HepG2 (cell line): ENCODE measurements around the gene CACNA2D3. TPM values are rescaled to one million over a fixed set of nuclear protein-coding genes. Genes with fewer than 3 reads are reported as not detected.

Source experiments
- ATAC-seq: fragments of 200-7000 bp; cut with Tn5 transposase; 3 replicates; pipeline ENCODE4 v1.9.1; 2020; ENCODE audit warnings: mild to moderate bottlenecking, moderate library complexity
- BruUV-seq: library from RNA; stranded (reverse); fragments of 400-500 nt; replicated peaks from 2 replicates; lab custom pipeline; 2021; lab: Mats Ljungman, UMichigan
- CTCF ChIA-PET: fragments of 300-600 bp; formaldehyde crosslinking; extraction: SDS; loops from one replicate; lab custom pipeline; 2021; ENCODE audit warnings: low total read pairs, inconsistent platforms, low intra/inter-chr PET ratio; lab: Yijun Ruan, JAX
- POLR2A ChIA-PET: fragments of 350-600 bp; sonication (Branson Sonifier 250); formaldehyde crosslinking; loops from one replicate; lab custom pipeline; 2020; ENCODE audit warnings: antibody characterized with exemption, inconsistent platforms; lab: Yijun Ruan, JAX
- DNase-seq: peaks from one replicate; pipeline ENCODE4 v3.0.0-alpha.2; 2015; ENCODE audit warnings: low spot score
- FAIRE-seq: peaks from 3 replicates; lab custom pipeline; 2011; peaks lifted over from hg19 to GRCh38; lab: Jason Lieb, UNC
- H2AFZ ChIP-seq: one replicate; pipeline ENCODE4 v1.6.1; 2011; ENCODE audit warnings: low read length, inconsistent platforms
- H3K27ac ChIP-seq: fragments of 300-600 bp; 3 replicates; pipeline ENCODE4 v1.8.0; 2011; ENCODE audit warnings: mixed run types, mild to moderate bottlenecking, mixed read lengths, low read length, inconsistent platforms; ENCODE audit not compliant: insufficient read depth; ENCODE audit errors: extremely low read length
- H3K27me3 ChIP-seq, 2 experiments: fragments of 200-600 bp in 1 of 2; 2 replicates in 1 of 2; 3 replicates in 1 of 2; pipeline versions ENCODE4 v1.6.0 to v1.8.0; 2011; ENCODE audit warnings: low read length in 2 of 2, mild to moderate bottlenecking in 2 of 2, moderate library complexity in 2 of 2, inconsistent platforms in 1 of 2; ENCODE audit not compliant: insufficient read depth in 2 of 2, control insufficient read depth in 1 of 2
- H3K36me3 ChIP-seq, 2 experiments: fragments of 200-600 bp in 1 of 2; replicated peaks in 1 of 2; 2 replicates in 1 of 2; 3 replicates in 1 of 2; pipeline versions ENCODE4 v1.5.1 to v1.8.0; 2011; ENCODE audit warnings: low read length in 2 of 2, inconsistent platforms in 1 of 2; ENCODE audit not compliant: insufficient read depth in 2 of 2, control insufficient read depth in 1 of 2
- H3K4me1 ChIP-seq: 2 replicates; pipeline ENCODE4 v1.5.1; 2012; ENCODE audit warnings: low read length, inconsistent platforms; ENCODE audit not compliant: insufficient read depth
- H3K4me2 ChIP-seq: 2 replicates; pipeline ENCODE4 v1.6.0; 2011; ENCODE audit warnings: low read depth, low read length, inconsistent platforms
- H3K4me3 ChIP-seq, 3 experiments: fragments of 200-600 bp in 1 of 3; sonication (generic), shearing (Covaris generic) in 1 of 3; replicated peaks in 1 of 3; 2 replicates each; pipeline ENCODE4 v1.5.1; 2011 to 2016; ENCODE audit warnings: low read length in 3 of 3, inconsistent platforms in 2 of 3, low read depth in 2 of 3, mild to moderate bottlenecking in 2 of 3, control low read depth in 1 of 3, mixed read lengths in 1 of 3; ENCODE audit not compliant: insufficient read depth in 1 of 3
- H3K79me2 ChIP-seq: one replicate; pipeline ENCODE4 v1.6.1; 2011; ENCODE audit warnings: low read length, inconsistent platforms; ENCODE audit not compliant: insufficient read depth
- H3K9ac ChIP-seq: 2 replicates; pipeline ENCODE4 v1.6.0; 2011; ENCODE audit warnings: mild to moderate bottlenecking, low read depth, low read length, inconsistent platforms; ENCODE audit not compliant: insufficient read depth
- H3K9me3 ChIP-seq: 2 replicates; pipeline ENCODE4 v1.5.1; 2012; ENCODE audit warnings: mild to moderate bottlenecking, low read length
- H4K20me1 ChIP-seq: 2 replicates; pipeline ENCODE4 v1.6.0; 2011; ENCODE audit warnings: inconsistent platforms, mild to moderate bottlenecking, low read length, moderate library complexity; ENCODE audit not compliant: insufficient read depth
- ARNTL ChIP-seq: sonication (generic); formaldehyde crosslinking; IDR thresholded peaks from 2 replicates; pipeline ENCODE4 v1.4.0; 2020; ENCODE audit warnings: mild to moderate bottlenecking, missing genetic modification reagents
- CBX5 ChIP-seq: sonication (generic); formaldehyde crosslinking; IDR thresholded peaks from 2 replicates; pipeline ENCODE4 v1.4.0; 2020; ENCODE audit warnings: missing genetic modification reagents, borderline replicate concordance
- HOXA5 ChIP-seq: sonication (generic); formaldehyde crosslinking; IDR thresholded peaks from 2 replicates; pipeline ENCODE4 v1.4.0; 2020; ENCODE audit warnings: missing genetic modification reagents
- JARID2 ChIP-seq: sonication (generic); formaldehyde crosslinking; IDR thresholded peaks from 2 replicates; pipeline ENCODE4 v1.8.1; 2023; ENCODE audit warnings: missing genetic modification reagents, inconsistent platforms; ENCODE audit not compliant: insufficient replicate concordance
- MED1 ChIP-seq: sonication (generic); formaldehyde crosslinking; IDR thresholded peaks from 2 replicates; pipeline ENCODE4 v1.4.0; 2020; ENCODE audit warnings: missing genetic modification reagents
- MTF1 ChIP-seq: sonication (generic); formaldehyde crosslinking; IDR thresholded peaks from 2 replicates; pipeline ENCODE4 v1.5.0; 2020; ENCODE audit warnings: missing genetic modification reagents
- PHF20 ChIP-seq: sonication (generic); formaldehyde crosslinking; IDR thresholded peaks from 2 replicates; pipeline ENCODE4 v1.5.0; 2020; ENCODE audit warnings: mild to moderate bottlenecking, missing genetic modification reagents
- RFX5 ChIP-seq: IDR thresholded peaks from 2 replicates; pipeline ENCODE4 v1.6.1; 2011; ENCODE audit warnings: low read depth, low read length, improper control_type of control experiment
- ZFY ChIP-seq: sonication (generic); formaldehyde crosslinking; IDR thresholded peaks from 2 replicates; pipeline ENCODE4 v1.4.0; 2020; ENCODE audit warnings: missing genetic modification reagents
- ZNF124 ChIP-seq: sonication (generic); formaldehyde crosslinking; IDR thresholded peaks from 2 replicates; pipeline ENCODE4 v1.4.0; 2020; ENCODE audit warnings: missing genetic modification reagents
- ZNF264 ChIP-seq: sonication (generic); formaldehyde crosslinking; IDR thresholded peaks from 2 replicates; pipeline ENCODE4 v1.4.0; 2020; ENCODE audit warnings: missing genetic modification reagents
- ZNF552 ChIP-seq: sonication (generic); formaldehyde crosslinking; IDR thresholded peaks from 2 replicates; pipeline ENCODE4 v1.9.0; 2022; ENCODE audit warnings: missing genetic modification reagents, mild to moderate bottlenecking, borderline replicate concordance
- ZNF576 ChIP-seq: sonication (generic); formaldehyde crosslinking; IDR thresholded peaks from 2 replicates; pipeline ENCODE4 v1.4.0; 2020; ENCODE audit warnings: mild to moderate bottlenecking, missing genetic modification reagents
- ZNF598 ChIP-seq: sonication (generic); formaldehyde crosslinking; IDR thresholded peaks from 2 replicates; pipeline ENCODE4 v1.5.1; 2020; ENCODE audit warnings: mild to moderate bottlenecking, missing genetic modification reagents, borderline replicate concordance
- ZNF720 ChIP-seq: sonication (generic); formaldehyde crosslinking; IDR thresholded peaks from 2 replicates; pipeline ENCODE4 v1.4.0; 2020; ENCODE audit warnings: missing genetic modification reagents
- WGBS: methylation state at CpG from one replicate; pipeline ENCODE4 v1.1.6; 2017; ENCODE audit warnings: low lambda C conversion rate; 5-methylcytosine and 5-hydroxymethylcytosine counted together
- in situ Hi-C: cut with HindIII; loops from 2 replicates; pipeline ENCODE4 v1.10.0; 2017; ENCODE audit warnings: low pct_unique_long_range_greater_than_20kb; ENCODE audit not compliant: extremely low pct_ligation_motif_present
- intact Hi-C: fragments of 100-400 bp; cut with micrococcal nuclease; formaldehyde crosslinking; loops from one replicate; pipeline ENCODE4 v1.10.0; 2022; ENCODE audit not compliant: unreplicated experiment
- polyA plus RNA-seq, 8 experiments: library from polyadenylated mRNA; depleted of rRNA in 3 of 8; stranded (reverse) in 7 of 8; unstranded in 1 of 8; fragments of >200 nt; fragmentation: Illumina TruSeq in 4 of 8; extraction: Trizol in 4 of 8; gene quantifications; 2 replicates each; pipeline versions ENCODE4 v1.2.1 to v1.2.3, GENCODE V29; 2011 to 2016; ENCODE audit warnings: low read depth in 4 of 8, missing spikeins in 1 of 8, mixed read lengths in 1 of 8; ENCODE audit not compliant: insufficient read depth in 1 of 8
- total RNA-seq, 5 experiments: library from RNA; depleted of rRNA; stranded (reverse); fragments of >200 nt; fragmentation: Illumina TruSeq; extraction: Trizol; gene quantifications; 2 replicates each; pipeline ENCODE4 v1.2.3, GENCODE V29; 2016; ENCODE audit warnings: low read depth in 1 of 5
- TF ChIP-seq, protein P1 (sequence below): sonication (generic); formaldehyde crosslinking; IDR thresholded peaks from 2 replicates; pipeline ENCODE4 v1.8.1; 2023; ENCODE audit warnings: missing genetic modification reagents, inconsistent platforms, borderline replicate concordance
- TF ChIP-seq, protein P2 (sequence below): sonication (generic); formaldehyde crosslinking; IDR thresholded peaks from 2 replicates; pipeline ENCODE4 v1.5.0; 2020; ENCODE audit warnings: mild to moderate bottlenecking, missing genetic modification reagents

CACNA2D3 gene
- total and polyA plus RNA-seq, 2 of the 13 experiments (the other 11 are each of a cell fraction or from before 2014, with no cell fraction given) = not detected

DNA sequence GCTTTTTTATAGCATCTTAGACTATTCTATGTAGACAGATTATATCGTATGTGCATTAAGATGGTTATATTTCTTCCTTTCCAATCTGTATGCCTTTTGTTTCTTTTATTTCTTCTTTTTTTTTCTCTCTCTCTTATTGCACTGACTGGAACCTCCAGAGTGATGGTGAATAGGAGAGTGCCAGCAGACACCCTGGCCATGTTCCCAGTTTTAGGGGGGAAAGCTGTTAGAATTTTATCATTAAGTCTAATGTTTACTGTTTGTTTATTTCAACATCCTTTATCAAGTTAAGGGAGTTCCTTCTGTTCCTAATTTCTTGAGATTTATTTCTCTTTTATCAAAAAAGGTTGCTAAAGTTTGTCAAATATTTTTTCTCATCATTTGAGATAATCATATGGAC is 922.1 kb downstream of the CACNA2D3 start:
- H4K20me1 ChIP-seq = no peaks in the 10 kb centered on the region
- FAIRE-seq = no peak
- no TSS peak for BruUV-seq
- TF ChIP-seq ARNTL (CRISPR knock-in tag) (no peak), ZNF264 (CRISPR knock-in tag) (no peak), MED1 (CRISPR knock-in tag) (no peak), CBX5 (CRISPR knock-in tag) (no peak), RFX5 (no peak)
- H3K79me2 ChIP-seq = no peaks in the 10 kb centered on the region
- CTCF ChIA-PET = no interaction called here
- H3K4me1 ChIP-seq = no peaks in the 10 kb centered on the region
- WGBS = 0% methylated on average over 1 of the region's 1 CpG
- no peak overlapping the region for H3K4me3 ChIP-seq
- H3K4me2 ChIP-seq = no peak overlapping the region
- H3K27ac ChIP-seq = no peak overlapping the region
- in situ Hi-C loops (no loop called here), intact Hi-C loops (no loop called here)
- DNase-seq = no peak
- no peak overlapping the region for H2AFZ ChIP-seq
- POLR2A ChIA-PET = no interaction called here
- no peaks in the 10 kb centered on the region for H3K27me3 ChIP-seq
- ATAC-seq = no peak
- no peaks in the 10 kb centered on the region for H3K9me3 ChIP-seq
- no peak overlapping the region for H3K9ac ChIP-seq
- H3K36me3 ChIP-seq = no peaks in the 10 kb centered on the region

- ChIA-PET CTCF (no interaction called here), POLR2A (no interaction called here)
- in situ Hi-C loops (no loop called here), intact Hi-C loops (no loop called here)
- H3K27ac ChIP-seq = no peak overlapping the region
- H3K4me1 ChIP-seq = no peaks in the 10 kb centered on the region
- no peaks in the 10 kb centered on the region for H3K79me2 ChIP-seq
- no peaks in the 10 kb centered on the region for H3K27me3 ChIP-seq
- ATAC-seq (no peak), FAIRE-seq (no peak), DNase-seq (no peak)
- H3K4me3 ChIP-seq = no peak overlapping the region
- no peaks in the 10 kb centered on the region for H4K20me1 ChIP-seq
- H3K9me3 ChIP-seq = no peaks in the 10 kb centered on the region
- H3K4me2 ChIP-seq = no peak overlapping the region
- H3K9ac ChIP-seq = no peak overlapping the region
- no peaks in the 10 kb centered on the region for H3K36me3 ChIP-seq
- H2AFZ ChIP-seq = no peak overlapping the region
- no TSS peak for BruUV-seq
- WGBS = 4% methylated on average over 5 of the region's 5 CpGs
- TF ChIP-seq ZFY (CRISPR knock-in tag) (no peak), ZNF720 (CRISPR knock-in tag) (no peak), MTF1 (no peak), HOXA5 (CRISPR knock-in tag) (no peak), ZNF598 (no peak), ZNF576 (no peak), ZNF552 (CRISPR knock-in tag) (no peak), JARID2 (CRISPR knock-in tag) (no peak), ZNF124 (CRISPR knock-in tag) (no peak), PHF20 (CRISPR knock-in tag) (no peak)
- TF ChIP-seq, protein P1, sequence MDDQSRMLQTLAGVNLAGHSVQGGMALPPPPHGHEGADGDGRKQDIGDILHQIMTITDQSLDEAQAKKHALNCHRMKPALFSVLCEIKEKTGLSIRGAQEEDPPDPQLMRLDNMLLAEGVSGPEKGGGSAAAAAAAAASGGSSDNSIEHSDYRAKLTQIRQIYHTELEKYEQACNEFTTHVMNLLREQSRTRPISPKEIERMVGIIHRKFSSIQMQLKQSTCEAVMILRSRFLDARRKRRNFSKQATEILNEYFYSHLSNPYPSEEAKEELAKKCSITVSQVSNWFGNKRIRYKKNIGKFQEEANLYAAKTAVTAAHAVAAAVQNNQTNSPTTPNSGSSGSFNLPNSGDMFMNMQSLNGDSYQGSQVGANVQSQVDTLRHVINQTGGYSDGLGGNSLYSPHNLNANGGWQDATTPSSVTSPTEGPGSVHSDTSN (CRISPR knock-in tag) = no peak
- TF ChIP-seq, protein P2, sequence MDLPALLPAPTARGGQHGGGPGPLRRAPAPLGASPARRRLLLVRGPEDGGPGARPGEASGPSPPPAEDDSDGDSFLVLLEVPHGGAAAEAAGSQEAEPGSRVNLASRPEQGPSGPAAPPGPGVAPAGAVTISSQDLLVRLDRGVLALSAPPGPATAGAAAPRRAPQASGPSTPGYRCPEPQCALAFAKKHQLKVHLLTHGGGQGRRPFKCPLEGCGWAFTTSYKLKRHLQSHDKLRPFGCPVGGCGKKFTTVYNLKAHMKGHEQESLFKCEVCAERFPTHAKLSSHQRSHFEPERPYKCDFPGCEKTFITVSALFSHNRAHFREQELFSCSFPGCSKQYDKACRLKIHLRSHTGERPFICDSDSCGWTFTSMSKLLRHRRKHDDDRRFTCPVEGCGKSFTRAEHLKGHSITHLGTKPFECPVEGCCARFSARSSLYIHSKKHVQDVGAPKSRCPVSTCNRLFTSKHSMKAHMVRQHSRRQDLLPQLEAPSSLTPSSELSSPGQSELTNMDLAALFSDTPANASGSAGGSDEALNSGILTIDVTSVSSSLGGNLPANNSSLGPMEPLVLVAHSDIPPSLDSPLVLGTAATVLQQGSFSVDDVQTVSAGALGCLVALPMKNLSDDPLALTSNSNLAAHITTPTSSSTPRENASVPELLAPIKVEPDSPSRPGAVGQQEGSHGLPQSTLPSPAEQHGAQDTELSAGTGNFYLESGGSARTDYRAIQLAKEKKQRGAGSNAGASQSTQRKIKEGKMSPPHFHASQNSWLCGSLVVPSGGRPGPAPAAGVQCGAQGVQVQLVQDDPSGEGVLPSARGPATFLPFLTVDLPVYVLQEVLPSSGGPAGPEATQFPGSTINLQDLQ (CRISPR knock-in tag) = no peak
Measured at GRCh38 chr3:55059027-55059629, 936.8 kb downstream of the CACNA2D3 start.
